ENCODE measurements around the gene NKAIN2.

Gene NKAIN2

DNA sequence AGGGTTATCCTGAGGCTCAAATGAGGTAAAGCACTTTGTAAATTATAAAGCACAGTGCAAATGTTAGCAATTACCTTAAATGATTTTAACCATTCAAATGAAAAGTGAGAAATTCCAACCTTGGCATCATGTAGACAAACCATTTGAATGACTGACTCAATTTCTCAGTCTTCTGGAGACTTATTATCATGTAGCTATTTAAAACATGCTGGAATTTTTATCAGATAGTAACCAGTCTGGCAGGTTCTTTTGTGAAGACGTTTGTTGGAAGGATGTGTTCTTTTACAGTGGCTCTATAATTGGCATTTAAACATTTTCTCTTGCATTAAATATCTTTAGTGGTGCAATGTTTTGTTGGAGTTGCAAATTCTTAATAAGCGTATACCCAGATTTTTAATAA is 386.6 kb downstream of the NKAIN2 start:
- no peak overlapping the region for H3K4me3 ChIP-seq (replicated peaks; ENCODE audit: low read depth, low read length)
- TF ChIP-seq, protein P1, sequence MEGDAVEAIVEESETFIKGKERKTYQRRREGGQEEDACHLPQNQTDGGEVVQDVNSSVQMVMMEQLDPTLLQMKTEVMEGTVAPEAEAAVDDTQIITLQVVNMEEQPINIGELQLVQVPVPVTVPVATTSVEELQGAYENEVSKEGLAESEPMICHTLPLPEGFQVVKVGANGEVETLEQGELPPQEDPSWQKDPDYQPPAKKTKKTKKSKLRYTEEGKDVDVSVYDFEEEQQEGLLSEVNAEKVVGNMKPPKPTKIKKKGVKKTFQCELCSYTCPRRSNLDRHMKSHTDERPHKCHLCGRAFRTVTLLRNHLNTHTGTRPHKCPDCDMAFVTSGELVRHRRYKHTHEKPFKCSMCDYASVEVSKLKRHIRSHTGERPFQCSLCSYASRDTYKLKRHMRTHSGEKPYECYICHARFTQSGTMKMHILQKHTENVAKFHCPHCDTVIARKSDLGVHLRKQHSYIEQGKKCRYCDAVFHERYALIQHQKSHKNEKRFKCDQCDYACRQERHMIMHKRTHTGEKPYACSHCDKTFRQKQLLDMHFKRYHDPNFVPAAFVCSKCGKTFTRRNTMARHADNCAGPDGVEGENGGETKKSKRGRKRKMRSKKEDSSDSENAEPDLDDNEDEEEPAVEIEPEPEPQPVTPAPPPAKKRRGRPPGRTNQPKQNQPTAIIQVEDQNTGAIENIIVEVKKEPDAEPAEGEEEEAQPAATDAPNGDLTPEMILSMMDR (IDR thresholded peaks at IDR 0.05; ENCODE audit: low read depth, low read length, missing control alignments) = no peak
- DNase-seq (ENCODE audit: extremely low read depth, low read depth) = no peak

DNA sequence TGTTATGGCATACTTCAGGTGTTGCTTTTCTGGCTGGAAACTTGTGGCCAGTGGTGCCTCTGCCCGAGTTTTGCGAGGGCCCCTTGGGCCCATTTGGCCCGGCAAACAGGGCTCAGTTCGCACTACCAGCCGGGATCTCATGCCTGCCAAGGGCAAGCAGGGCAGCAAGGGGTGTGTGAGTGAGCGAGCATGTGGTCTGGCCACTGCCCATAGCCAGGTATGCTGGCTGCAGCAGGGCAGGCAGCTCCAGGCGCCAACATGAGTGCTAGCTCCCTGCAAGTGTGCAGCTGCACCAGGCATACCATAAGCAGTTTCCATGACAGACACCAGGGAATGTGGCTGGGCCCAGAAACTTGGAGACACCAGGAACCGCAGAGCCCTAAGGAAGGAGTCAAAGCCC is 389.5 kb downstream of the NKAIN2 start:
- H3K4me3 ChIP-seq (replicated peaks; ENCODE audit: low read depth, low read length) = no peak overlapping the region
- DNase-seq (ENCODE audit: extremely low read depth, low read depth) = no peak
- TF ChIP-seq, protein P1 (IDR thresholded peaks at IDR 0.05; ENCODE audit: low read depth, low read length, missing control alignments) = no peak

DNA sequence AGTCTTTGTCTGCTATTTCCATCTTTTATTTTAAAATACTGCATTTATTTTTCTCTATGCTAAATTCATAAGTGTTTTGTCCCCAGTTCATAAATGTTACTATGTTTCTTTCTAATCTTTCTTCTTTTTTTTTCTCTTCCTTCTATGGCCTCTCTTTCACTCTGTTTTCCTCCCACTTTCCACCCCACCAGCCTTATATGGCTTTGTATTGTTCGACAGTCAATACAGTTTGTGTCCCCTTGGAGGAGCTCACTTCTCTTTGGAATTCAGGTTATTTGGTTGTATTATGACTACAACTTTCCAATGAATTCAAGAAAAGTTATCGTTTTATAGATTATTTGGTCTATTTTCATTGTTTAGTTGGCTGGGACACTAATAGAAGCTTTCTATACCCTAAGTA is 393.5 kb downstream of the NKAIN2 start:
- TF ChIP-seq, protein P1 (IDR thresholded peaks at IDR 0.05; ENCODE audit: low read depth, low read length, missing control alignments) = no peak
- H3K4me3 ChIP-seq (replicated peaks; ENCODE audit: low read depth, low read length) = no peak overlapping the region
- DNase-seq (ENCODE audit: extremely low read depth, low read depth) = no peak

DNA sequence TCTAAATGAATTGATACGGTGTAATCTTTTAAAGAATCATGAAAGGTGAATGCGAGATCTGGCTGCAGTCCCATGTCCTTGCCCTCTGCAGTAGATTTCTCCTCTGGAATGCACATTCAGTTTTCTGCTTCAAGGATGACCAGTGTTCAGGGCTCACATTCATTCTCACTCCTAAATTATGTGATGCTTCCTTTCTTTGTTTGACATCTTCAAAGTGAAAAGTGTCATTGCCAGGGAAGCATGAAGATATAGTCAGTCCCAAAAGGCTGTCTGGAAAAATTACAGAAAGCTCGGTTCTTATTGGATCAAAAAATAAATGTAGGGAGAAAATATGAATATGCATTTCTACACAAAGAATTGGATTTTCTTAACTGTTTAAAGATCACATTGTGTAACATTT is 395.6 kb downstream of the NKAIN2 start:
- no peak overlapping the region for H3K4me3 ChIP-seq (replicated peaks; ENCODE audit: low read depth, low read length)
- TF ChIP-seq, protein P1 (IDR thresholded peaks at IDR 0.05; ENCODE audit: low read depth, low read length, missing control alignments) = no peak

DNA sequence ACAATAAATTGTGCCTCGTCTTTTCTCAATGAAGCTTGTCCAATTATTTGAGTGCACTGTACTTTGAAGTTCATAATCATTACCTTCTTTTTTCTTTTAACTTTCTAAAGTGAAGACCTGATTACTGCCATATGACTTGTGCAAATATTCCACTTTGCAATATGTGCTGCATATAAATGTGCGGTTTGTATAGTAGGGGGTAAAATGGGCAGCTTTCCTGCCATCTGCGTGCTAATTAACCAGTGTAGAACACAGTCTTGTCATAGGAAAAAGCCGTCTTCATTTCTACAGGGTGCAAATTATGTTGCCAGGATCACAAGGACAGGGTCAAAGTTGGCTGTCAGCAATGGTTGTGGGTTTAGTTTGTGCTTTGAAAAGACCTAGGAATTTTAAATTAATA is 397.0 kb downstream of the NKAIN2 start:
- H3K4me3 ChIP-seq (replicated peaks; ENCODE audit: low read depth, low read length) = no peak overlapping the region
- DNase-seq (ENCODE audit: extremely low read depth, low read depth) = no peak
- TF ChIP-seq, protein P1 (IDR thresholded peaks at IDR 0.05; ENCODE audit: low read depth, low read length, missing control alignments) = no peak

More for the DNA sequence above, 395.6 kb downstream of the NKAIN2 start:
- no peak for DNase-seq (ENCODE audit: extremely low read depth, low read depth)

DNA sequence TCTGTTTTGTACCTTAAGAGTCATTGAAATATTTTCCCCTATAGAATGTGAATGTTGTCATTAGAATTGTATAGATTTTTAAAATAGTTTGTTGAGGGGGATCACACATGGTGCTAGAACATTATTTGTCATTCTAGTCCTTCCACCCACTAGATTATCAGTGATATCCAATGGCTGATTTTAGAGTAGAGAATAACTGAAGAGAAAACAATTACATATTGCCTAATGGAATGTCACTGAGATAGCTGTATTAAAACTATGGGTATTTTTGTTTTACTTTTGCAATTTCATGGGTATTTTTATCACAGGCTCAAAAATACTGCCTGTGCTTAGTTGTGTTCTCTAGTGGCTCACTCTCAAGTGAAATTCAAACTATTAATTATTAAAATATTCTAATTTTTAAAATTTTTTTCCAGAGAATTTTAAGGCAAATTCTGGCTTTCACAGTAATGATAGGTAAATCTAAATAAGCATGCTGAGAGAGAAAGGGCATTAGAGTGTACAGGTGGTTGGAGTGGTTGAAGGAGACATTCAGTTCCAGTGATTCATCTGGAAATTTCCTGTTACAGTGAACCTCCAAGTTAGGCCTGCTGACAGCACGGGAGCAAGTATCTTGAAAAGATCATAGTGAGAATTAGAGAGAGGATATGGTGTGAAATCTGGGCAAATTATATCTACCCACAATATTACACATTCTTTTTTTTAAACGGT is 399.6 kb downstream of the NKAIN2 start:
- no peak for DNase-seq (ENCODE audit: extremely low read depth, low read depth)
- TF ChIP-seq, protein P1 (IDR thresholded peaks at IDR 0.05; ENCODE audit: low read depth, low read length, missing control alignments) = no peak
- H3K4me3 ChIP-seq (replicated peaks; ENCODE audit: low read depth, low read length) = no peak overlapping the region

DNA sequence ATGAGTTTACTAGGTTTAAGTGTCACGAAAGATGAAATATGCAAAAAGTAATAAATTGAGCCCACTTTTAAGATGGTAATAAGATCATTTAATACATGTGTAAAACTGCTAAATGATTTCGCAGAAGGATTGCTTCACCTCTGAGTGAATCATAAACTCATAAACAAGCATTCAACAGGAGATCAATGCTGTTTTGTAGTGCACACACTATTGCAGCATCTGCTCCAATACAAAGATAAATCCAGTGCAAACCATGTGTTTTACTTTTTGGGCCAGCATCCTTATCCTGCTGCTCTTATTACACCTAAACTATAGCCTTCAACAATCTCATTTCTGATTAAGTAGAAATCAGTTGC is 400.1 kb downstream of the NKAIN2 start:
- DNase-seq (ENCODE audit: extremely low read depth, low read depth) = no peak
- TF ChIP-seq, protein P1 (IDR thresholded peaks at IDR 0.05; ENCODE audit: low read depth, low read length, missing control alignments) = no peak
- H3K4me3 ChIP-seq (replicated peaks; ENCODE audit: low read depth, low read length) = no peak overlapping the region

Measured in HFF-Myc (cell line).